ENCODE results near the gene MXI1. TPM values are rescaled to one million over a fixed set of nuclear protein-coding genes. Genes with fewer than 3 reads are reported as not detected.
"Not testable (repeated sequence)": the region's sequence is repeated elsewhere in the genome, so short reads cannot be mapped to it uniquely, and the experiment has no call there.

MXI1 gene
- total and polyA plus RNA-seq, 3 donors from 2014 or later: 42.1 to 69.1 (median 66.8) TPM

- 77 to 80% methylated on average over 6 of the region's 6 CpGs for WGBS, 2 donors
- DNase-seq: no peak
- H3K4me3 ChIP-seq: no peak overlapping the region
- no peaks in the 10 kb centered on the region for H3K9me3 ChIP-seq
- intact Hi-C loops (cut with DNase I; ENCODE audit: low total_unique reads): no loop called here
- TF ChIP-seq POLR2A (IDR thresholded peaks at IDR 0.05) (no peak), CTCF (IDR thresholded peaks at IDR 0.05) (no peak)
- no peaks in the 10 kb centered on the region for H3K36me3 ChIP-seq (ENCODE audit: low read depth, missing control alignments)
- H3K4me1 ChIP-seq: no peaks in the 10 kb centered on the region
- no peaks in the 10 kb centered on the region for H3K27me3 ChIP-seq
- H3K27ac ChIP-seq: no peak overlapping the region
Measured at GRCh38 chr10:110184398-110184797, 23.0 kb upstream of the MXI1 start.

- H3K9me3 ChIP-seq; H3K27ac ChIP-seq; H3K27me3 ChIP-seq; H3K4me3 ChIP-seq; H3K4me1 ChIP-seq; intact Hi-C loops (cut with DNase I; ENCODE audit: low total_unique reads); H3K36me3 ChIP-seq (ENCODE audit: low read depth, missing control alignments); DNase-seq: not testable (repeated sequence)
- 84 to 95% methylated on average over 2 of the region's 2 CpGs for WGBS, 2 donors
Measured at GRCh38 chr10:110185646-110186182, 21.7 kb upstream of the MXI1 start.

- no peaks in the 10 kb centered on the region for H3K4me1 ChIP-seq
- no peaks in the 10 kb centered on the region for H3K27me3 ChIP-seq
- H3K27ac ChIP-seq: no peak overlapping the region
- H3K36me3 ChIP-seq (ENCODE audit: low read depth, missing control alignments): no peaks in the 10 kb centered on the region
- H3K4me3 ChIP-seq: no peak overlapping the region
- intact Hi-C loops (cut with DNase I; ENCODE audit: low total_unique reads): no loop called here
- no peak for TF ChIP-seq POLR2A (IDR thresholded peaks at IDR 0.05)
- no peak for TF ChIP-seq CTCF (IDR thresholded peaks at IDR 0.05)
- DNase-seq: no peak
- WGBS, 2 donors: 74 to 96% methylated on average over 3 of the region's 3 CpGs
- H3K9me3 ChIP-seq: no peaks in the 10 kb centered on the region
Measured at GRCh38 chr10:110190170-110190569, 17.2 kb upstream of the MXI1 start.

GRCh38 chr10:110192552-110192951 is 14.9 kb upstream of the MXI1 start:
- intact Hi-C loops (cut with DNase I; ENCODE audit: low total_unique reads): no loop called here
- no peaks in the 10 kb centered on the region for H3K4me1 ChIP-seq
- H3K4me3 ChIP-seq: no peak overlapping the region
- TF ChIP-seq CTCF (IDR thresholded peaks at IDR 0.05): no peak
- TF ChIP-seq POLR2A (IDR thresholded peaks at IDR 0.05): no peak
- WGBS, 2 donors: 57 to 68% methylated on average over 4 of the region's 4 CpGs
- H3K27ac ChIP-seq: no peak overlapping the region
- H3K36me3 ChIP-seq (ENCODE audit: low read depth, missing control alignments): no peaks in the 10 kb centered on the region
- no peak for DNase-seq
- no peaks in the 10 kb centered on the region for H3K9me3 ChIP-seq
- no peaks in the 10 kb centered on the region for H3K27me3 ChIP-seq

- H3K36me3 ChIP-seq (ENCODE audit: low read depth, missing control alignments): no peaks in the 10 kb centered on the region
- 81 to 88% methylated on average over 3 of the region's 3 CpGs for WGBS, 2 donors
- DNase-seq: no peak
- H3K4me1 ChIP-seq: no peaks in the 10 kb centered on the region
- H3K27ac ChIP-seq: no peak overlapping the region
- H3K4me3 ChIP-seq: no peak overlapping the region
- TF ChIP-seq CTCF (IDR thresholded peaks at IDR 0.05) (no peak), POLR2A (IDR thresholded peaks at IDR 0.05) (no peak)
- no peaks in the 10 kb centered on the region for H3K27me3 ChIP-seq
- intact Hi-C loops (cut with DNase I; ENCODE audit: low total_unique reads): no loop called here
- no peaks in the 10 kb centered on the region for H3K9me3 ChIP-seq
Measured at GRCh38 chr10:110200503-110200902, 6.9 kb upstream of the MXI1 start.

- DNase-seq; H3K4me3 ChIP-seq; H3K9me3 ChIP-seq; intact Hi-C loops (cut with DNase I; ENCODE audit: low total_unique reads); H3K27me3 ChIP-seq; H3K36me3 ChIP-seq (ENCODE audit: low read depth, missing control alignments); H3K27ac ChIP-seq; H3K4me1 ChIP-seq: not testable (repeated sequence)
- 86 to 87% methylated on average over 8 of the region's 8 CpGs for WGBS, 2 donors
Measured at GRCh38 chr10:110201046-110201445, 6.4 kb upstream of the MXI1 start.
